Measurements from ENCODE around the gene DGKD. TPM values are rescaled to one million over a fixed set of nuclear protein-coding genes. Genes with fewer than 3 reads are reported as not detected.

Gene DGKD
- polyA plus RNA-seq, 3 donors = 14.5 to 67.5 (median 16.6) TPM

DNA sequence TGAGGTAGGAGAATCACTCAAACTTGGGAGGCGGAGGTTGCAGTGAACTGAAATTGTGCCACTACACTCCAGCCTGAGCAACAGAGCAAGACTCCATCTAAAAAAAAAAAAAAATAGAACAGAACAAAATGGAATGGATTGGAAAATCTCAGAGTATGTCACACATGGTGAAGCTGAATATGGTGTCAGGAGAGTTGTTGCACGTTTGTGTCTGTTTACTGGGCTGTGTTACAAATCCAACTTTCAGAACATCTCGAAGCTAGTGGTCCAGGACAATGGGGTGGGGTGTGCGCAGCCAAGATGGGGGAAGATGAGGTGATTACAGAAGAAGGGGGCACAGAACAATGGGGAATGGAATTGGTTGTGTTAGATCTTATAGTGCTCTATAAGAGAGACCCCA, 29.0 kb upstream of the DGKD start:
- Histone ChIP-seq H3K79me2 (ENCODE audit: insufficient read depth, low read length) (no peaks in the 10 kb centered on the region), H3K9me3 (replicated peaks in 1 of 2; ENCODE audit: control insufficient read depth in 1 of 2, insufficient read depth in 1 of 2, low read length in 2 of 2) (no peaks in the 10 kb centered on the region), H3K4me2 (replicated peaks; ENCODE audit: extremely low read depth, low read length, poor library complexity, severe bottlenecking) (no peak overlapping the region), H3K4me1 (ENCODE audit: control insufficient read depth in 1 of 2, insufficient read depth in 2 of 2, low read length in 2 of 2) (peaks cover 13 to 15% of the 10 kb centered on the region in 2 donors), H3K27me3 (ENCODE audit: control insufficient read depth in 2 of 2, insufficient read depth in 2 of 2, low read length in 2 of 2) (no peaks in the 10 kb centered on the region), H4K20me1 (ENCODE audit: insufficient read depth, low read length) (no peaks in the 10 kb centered on the region), H3K27ac (ENCODE audit: low read depth in 1 of 2, low read length in 2 of 2) (no peak overlapping the region), H3K9ac (ENCODE audit: insufficient read depth, low read length, poor library complexity, severe bottlenecking) (no peak overlapping the region), H3K36me3 (replicated peaks in 1 of 2; ENCODE audit: control insufficient read depth in 1 of 2, insufficient read depth in 2 of 2, low read length in 2 of 2) (no peaks in the 10 kb centered on the region), H2AFZ (ENCODE audit: insufficient read depth, low read depth, low read length, poor library complexity, severe bottlenecking) (no peak overlapping the region), H3K4me3 (replicated peaks in 1 of 3; ENCODE audit: low read depth in 2 of 3, low read length in 3 of 3) (no peak overlapping the region)
- Mint-ChIP-seq H3K27me3 (ENCODE audit: low read depth in 3 of 3) (peaks cover 0 to 4% (median 1%) of the 10 kb centered on the region in 3 donors), H3K36me3 (peaks cover 0 to 5% of the 10 kb centered on the region in 2 donors), H3K4me3 (no peak overlapping the region), H3K4me1 (peaks cover 24% of the 10 kb centered on the region), H3K9me3 (peaks cover 0 to 2% (median 0%) of the 10 kb centered on the region in 7 donors), H3K27ac (peak overlapping the region in 1 of 7 donors; percentile 44)
- TF ChIP-seq CTCF (IDR thresholded peaks at IDR 0.05) = no peak
- intact Hi-C loops (cut with micrococcal nuclease) = no loop called here
- DNase-seq = no peak
- 96% methylated on average over 3 of the region's 4 CpGs for WGBS (ENCODE audit: insufficient coverage)

DNA sequence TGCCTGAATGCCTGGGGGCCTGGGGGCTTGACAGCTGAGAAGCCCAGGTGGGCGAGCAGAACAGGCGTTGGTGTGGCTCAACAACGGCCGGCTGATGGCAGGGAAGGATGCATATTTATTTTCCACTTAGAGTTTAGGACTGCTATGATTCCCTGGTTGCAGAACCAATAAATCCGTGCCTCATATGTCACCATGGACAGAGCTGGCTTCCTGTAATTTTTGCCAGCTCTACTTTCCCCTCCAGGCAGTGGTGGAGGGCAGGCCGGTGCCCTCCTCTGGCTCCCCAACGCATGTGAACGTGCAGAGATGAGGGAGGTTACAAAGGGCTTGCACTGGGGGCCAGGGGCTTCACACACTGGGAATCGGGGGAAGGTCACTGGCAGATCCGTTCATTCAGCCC, 28.5 kb upstream of the DGKD start:
- Histone ChIP-seq H3K4me1 (ENCODE audit: control insufficient read depth in 1 of 2, insufficient read depth in 2 of 2, low read length in 2 of 2) (peaks cover 19 to 20% of the 10 kb centered on the region in 2 donors), H3K27me3 (ENCODE audit: control insufficient read depth in 2 of 2, insufficient read depth in 2 of 2, low read length in 2 of 2) (no peaks in the 10 kb centered on the region), H3K9me3 (replicated peaks in 1 of 2; ENCODE audit: control insufficient read depth in 1 of 2, insufficient read depth in 1 of 2, low read length in 2 of 2) (no peaks in the 10 kb centered on the region), H3K9ac (ENCODE audit: insufficient read depth, low read length, poor library complexity, severe bottlenecking) (no peak overlapping the region), H3K4me3 (replicated peaks in 1 of 3; ENCODE audit: low read depth in 2 of 3, low read length in 3 of 3) (no peak overlapping the region), H3K4me2 (replicated peaks; ENCODE audit: extremely low read depth, low read length, poor library complexity, severe bottlenecking) (no peak overlapping the region), H2AFZ (ENCODE audit: insufficient read depth, low read depth, low read length, poor library complexity, severe bottlenecking) (no peak overlapping the region), H3K27ac (ENCODE audit: low read depth in 1 of 2, low read length in 2 of 2) (no peak overlapping the region), H3K79me2 (ENCODE audit: insufficient read depth, low read length) (no peaks in the 10 kb centered on the region), H4K20me1 (ENCODE audit: insufficient read depth, low read length) (no peaks in the 10 kb centered on the region), H3K36me3 (replicated peaks in 1 of 2; ENCODE audit: control insufficient read depth in 1 of 2, insufficient read depth in 2 of 2, low read length in 2 of 2) (no peaks in the 10 kb centered on the region)
- Mint-ChIP-seq H3K27me3 (ENCODE audit: low read depth in 3 of 3) (peaks cover 0 to 4% (median 1%) of the 10 kb centered on the region in 3 donors), H3K9me3 (peaks cover 0 to 2% (median 1%) of the 10 kb centered on the region in 7 donors), H3K4me1 (peaks cover 28% of the 10 kb centered on the region), H3K4me3 (no peak overlapping the region), H3K36me3 (peaks cover 0 to 5% of the 10 kb centered on the region in 2 donors), H3K27ac (no peak overlapping the region)
- intact Hi-C loops (cut with micrococcal nuclease) = no loop called here
- 97% methylated on average over 4 of the region's 10 CpGs for WGBS (ENCODE audit: insufficient coverage)
- TF ChIP-seq CTCF (IDR thresholded peaks at IDR 0.05) = no peak
- no peak for DNase-seq
